K562 (cell line): Measurements from ENCODE around the gene PGAP2. TPM values are rescaled to one million over a fixed set of nuclear protein-coding genes. Genes with fewer than 3 reads are reported as not detected.

Experiments
- ATAC-seq: fragments of 200-7000 bp; cut with Tn5 transposase; 3 replicates; pipeline ENCODE4 v1.9.1; 2020; ENCODE audit warnings: moderate library complexity
- BruUV-seq: library from RNA; stranded (reverse); fragments of 400-500 nt; replicated peaks from 2 replicates; lab custom pipeline; 2021; lab: Mats Ljungman, UMichigan
- CTCF ChIA-PET: fragments of 300-600 bp; formaldehyde crosslinking; extraction: SDS; loops from one replicate; lab custom pipeline; 2021; ENCODE audit warnings: low intra/inter-chr PET ratio; lab: Yijun Ruan, JAX
- POLR2A ChIA-PET: fragments of 300-600, 350-650 bp; sonication (Branson Sonifier 250); formaldehyde crosslinking; extraction: SDS; loops from one replicate; lab custom pipeline; 2021; ENCODE audit warnings: antibody characterized with exemption, inconsistent platforms; lab: Yijun Ruan, JAX
- DNase-seq, 4 experiments: peaks; one replicate each; pipeline versions ENCODE4 v3.0.0 to v3.0.0-alpha.2; 2011 to 2018; ENCODE audit warnings: low spot score in 3 of 4, mixed read lengths in 3 of 4; ENCODE audit errors: extremely low read depth in 1 of 4
- FAIRE-seq: peaks from 2 replicates; lab custom pipeline; 2011; peaks lifted over from hg19 to GRCh38; lab: Jason Lieb, UNC
- H2AFZ ChIP-seq: 2 replicates; pipeline ENCODE4 v1.6.0; 2011; ENCODE audit warnings: low read depth, low read length, control low read depth, inconsistent platforms
- H3K27ac ChIP-seq: fragments of 200-600 bp; 3 replicates; pipeline ENCODE4 v1.8.0; 2011; ENCODE audit warnings: low read depth, mild to moderate bottlenecking, control low read depth, inconsistent platforms, low read length, moderate library complexity, mixed read lengths; ENCODE audit errors: extremely low read depth
- H3K27me3 ChIP-seq, 2 experiments: fragments of 300-600 bp in 1 of 2; 2 replicates in 1 of 2; 3 replicates in 1 of 2; pipeline versions ENCODE4 v1.6.0 to v1.8.0; 2011; ENCODE audit warnings: inconsistent platforms in 2 of 2, low read length in 2 of 2, mild to moderate bottlenecking in 1 of 2, mixed read lengths in 1 of 2, moderate library complexity in 1 of 2; ENCODE audit not compliant: control insufficient read depth in 2 of 2, insufficient read depth in 2 of 2
- H3K36me3 ChIP-seq: fragments of 300-600 bp; 3 replicates; pipeline ENCODE4 v1.8.0; 2011; ENCODE audit warnings: mild to moderate bottlenecking, low read length, inconsistent platforms; ENCODE audit not compliant: control insufficient read depth, insufficient read depth
- H3K4me1 ChIP-seq, 2 experiments: fragments of 200-600 bp in 1 of 2; replicated peaks in 1 of 2; 2 replicates in 1 of 2; 3 replicates in 1 of 2; pipeline versions ENCODE4 v1.5.1 to v1.8.0; 2011; ENCODE audit warnings: inconsistent platforms in 2 of 2, low read length in 2 of 2, mild to moderate bottlenecking in 1 of 2, mixed read lengths in 1 of 2, moderate library complexity in 1 of 2; ENCODE audit not compliant: control insufficient read depth in 2 of 2, insufficient read depth in 2 of 2
- H3K4me2 ChIP-seq: 2 replicates; pipeline ENCODE4 v1.6.1; 2011; ENCODE audit warnings: low read length, control low read depth, inconsistent platforms, mixed read lengths; ENCODE audit not compliant: insufficient read depth
- H3K4me3 ChIP-seq: fragments of 200-600 bp; sonication (generic), shearing (Covaris generic); 2 replicates; pipeline ENCODE4 v1.5.1; 2016; ENCODE audit warnings: control low read depth, inconsistent platforms
- H3K79me2 ChIP-seq: fragments of 200-600 bp; 3 replicates; pipeline ENCODE4 v1.8.0; 2011; ENCODE audit warnings: low read length, inconsistent platforms; ENCODE audit not compliant: control insufficient read depth, insufficient read depth
- H3K9ac ChIP-seq, 2 experiments: 2 replicates each; pipeline versions ENCODE4 v1.6.0 to v1.6.1; 2011; ENCODE audit warnings: low read depth in 2 of 2, low read length in 2 of 2, control low read depth in 1 of 2, inconsistent platforms in 1 of 2, mild to moderate bottlenecking in 1 of 2, mixed read lengths in 1 of 2; ENCODE audit not compliant: insufficient read depth in 1 of 2
- H3K9me1 ChIP-seq: one replicate; pipeline ENCODE4 v1.6.0; 2011; ENCODE audit warnings: inconsistent platforms, mild to moderate bottlenecking, low read length, moderate library complexity; ENCODE audit not compliant: control insufficient read depth, insufficient read depth
- H3K9me3 ChIP-seq: replicated peaks from 2 replicates; pipeline ENCODE4 v1.5.1; 2011; ENCODE audit warnings: low read depth, low read length, inconsistent platforms; ENCODE audit not compliant: control insufficient read depth, insufficient read depth
- H4K20me1 ChIP-seq: replicated peaks from 2 replicates; pipeline ENCODE4 v1.6.1; 2011; ENCODE audit warnings: low read length, inconsistent platforms, mixed read lengths; ENCODE audit not compliant: control insufficient read depth, insufficient read depth
- ADNP ChIP-seq: fragments of 200-800 bp; sonication (Bioruptor generic); IDR thresholded peaks from 2 replicates; pipeline ENCODE4 v1.6.1; 2016; ENCODE audit warnings: missing genetic modification characterization, missing compliant biosample characterization
- ARID1B ChIP-seq: fragments of 450-650 bp; IDR thresholded peaks from 2 replicates; pipeline ENCODE4 v1.6.1; 2016; ENCODE audit warnings: antibody characterized with exemption, mild to moderate bottlenecking, inconsistent platforms
- CAMTA2 ChIP-seq: fragments of 250-450 bp; sonication (Bioruptor Pico); conservative IDR thresholded peaks from 2 replicates; pipeline ENCODE4 v1.5.1; 2022
- EHMT2 ChIP-seq: fragments of 450-650 bp; IDR thresholded peaks from 2 replicates; pipeline ENCODE4 v1.6.1; 2018; ENCODE audit warnings: antibody characterized with exemption
- FOSL1 ChIP-seq: fragments of 200-800 bp; sonication (Bioruptor generic); conservative IDR thresholded peaks from 2 replicates; pipeline ENCODE4 v1.6.1; 2016; ENCODE audit warnings: missing genetic modification characterization, missing compliant biosample characterization
- GABPA ChIP-seq: fragments of 200-800 bp; sonication (Bioruptor generic); conservative IDR thresholded peaks from 2 replicates; pipeline ENCODE4 v1.6.1; 2016; ENCODE audit warnings: low read depth, missing genetic modification characterization, missing compliant biosample characterization
- ILF3 ChIP-seq: fragments of 450-650 bp; IDR thresholded peaks from 2 replicates; pipeline ENCODE4 v1.6.1; 2018; ENCODE audit warnings: antibody characterized with exemption, mild to moderate bottlenecking, moderate library complexity, borderline replicate concordance
- MCM2 ChIP-seq: fragments of 450-650 bp; IDR thresholded peaks from 2 replicates; pipeline ENCODE4 v1.6.1; 2017; ENCODE audit warnings: low read depth, mild to moderate bottlenecking
- MTF1 ChIP-seq: fragments of 250-450 bp; sonication (Bioruptor Pico); IDR thresholded peaks from 2 replicates; pipeline ENCODE4 v1.9.0; 2021; ENCODE audit warnings: moderate library complexity, mild to moderate bottlenecking, inconsistent platforms, borderline replicate concordance
- NFXL1 ChIP-seq: fragments of 450-650 bp; formaldehyde crosslinking; IDR thresholded peaks from 2 replicates; pipeline ENCODE4 v1.4.0; 2021; ENCODE audit warnings: mild to moderate bottlenecking
- TCF3 ChIP-seq: sonication (generic); formaldehyde crosslinking; IDR thresholded peaks from 2 replicates; pipeline ENCODE4 v1.4.0; 2020; ENCODE audit warnings: mild to moderate bottlenecking, missing genetic modification reagents
- THRAP3 ChIP-seq: fragments of 450-650 bp; IDR thresholded peaks from 2 replicates; pipeline ENCODE4 v1.6.1; 2016; ENCODE audit warnings: mild to moderate bottlenecking, inconsistent platforms, borderline replicate concordance
- YY1 ChIP-seq, 3 experiments: IDR thresholded peaks; 2 replicates each; pipeline ENCODE4 v1.6.1; 2011; ENCODE audit warnings: low read length in 2 of 3, mild to moderate bottlenecking in 2 of 3, moderate library complexity in 2 of 3, borderline replicate concordance in 1 of 3, control low read depth in 1 of 3, low read depth in 1 of 3; ENCODE audit not compliant: insufficient read depth in 3 of 3, insufficient replicate concordance in 2 of 3, control insufficient read depth in 1 of 3, insufficient read length in 1 of 3; ENCODE audit errors: extremely low read depth in 1 of 3
- ZNF140 ChIP-seq: fragments of 250-450 bp; sonication (Bioruptor Pico); IDR thresholded peaks from 2 replicates; pipeline ENCODE4 v1.8.0; 2021; ENCODE audit warnings: moderate library complexity, mild to moderate bottlenecking, inconsistent platforms
- ZNF395 ChIP-seq: fragments of 200-800 bp; sonication (Bioruptor generic); IDR thresholded peaks from 2 replicates; pipeline ENCODE4 v1.6.1; 2017; ENCODE audit warnings: missing genetic modification characterization, missing compliant biosample characterization
- ZNF589 ChIP-seq: fragments of 200-800 bp; sonication (Bioruptor generic); IDR thresholded peaks from 2 replicates; pipeline ENCODE4 v1.6.1; 2016; ENCODE audit warnings: low read depth, missing genetic modification characterization, missing compliant biosample characterization
- ZNF717 ChIP-seq: fragments of 250-450 bp; sonication (Bioruptor Pico); IDR thresholded peaks from 2 replicates; pipeline ENCODE4 v1.5.0; 2021
- WGBS: fragments of 100-300 bp; shearing (Covaris generic); methylation state at CpG from one replicate; pipeline ENCODE4 v1.1.6; 2016; ENCODE audit warnings: low coverage, mixed read lengths; ENCODE audit not compliant: insufficient coverage; ENCODE audit errors: missing lambda C conversion rate; 5-methylcytosine and 5-hydroxymethylcytosine counted together
- in situ Hi-C: fragments of 300-500 bp; cut with MboI; formaldehyde crosslinking; loops from 4 replicates; pipeline ENCODE4 v1.15.0; 2018; ENCODE audit warnings: inconsistent platforms, mixed read lengths
- intact Hi-C: fragments of 100-400 bp; cut with micrococcal nuclease; formaldehyde crosslinking; loops from 2 replicates; pipeline ENCODE4 v1.14.2; 2022
- polyA plus RNA-seq, 8 experiments: library from polyadenylated mRNA; depleted of rRNA in 4 of 8; stranded (reverse) in 5 of 8; unstranded in 3 of 8; fragments of >200 nt; fragmentation: Nextera tagmentation in 2 of 8; fragmentation: Illumina TruSeq in 1 of 8; extraction: Ambion mirVana in 2 of 8; extraction: Trizol in 1 of 8; gene quantifications; 2 replicates each; pipeline versions ENCODE4 v1.2.1 to v1.2.3, GENCODE V29; 2011 to 2014; ENCODE audit warnings: inconsistent platforms in 1 of 8, missing spikeins in 1 of 8
- total RNA-seq, 7 experiments: library from RNA; depleted of rRNA in 6 of 7; stranded (reverse); fragments of >200 nt in 6 of 7; fragmentation: Illumina TruSeq in 2 of 7; extraction: Trizol in 2 of 7; gene quantifications; 2 replicates each; pipeline versions ENCODE4 v1.2.1 to v1.2.3, GENCODE V29; 2011 to 2021; ENCODE audit warnings: low replicate concordance in 1 of 7
- TF ChIP-seq, protein P1 (sequence below): fragments of 250-450 bp; sonication (Bioruptor Pico); IDR thresholded peaks from 2 replicates; pipeline ENCODE4 v1.8.0; 2022; ENCODE audit warnings: moderate library complexity, mild to moderate bottlenecking, inconsistent platforms
- TF ChIP-seq, protein P2 (sequence below): fragments of 450-650 bp; formaldehyde crosslinking; IDR thresholded peaks from 2 replicates; pipeline ENCODE4 v1.4.0; 2020; ENCODE audit warnings: mild to moderate bottlenecking, moderate library complexity

Gene PGAP2
- total and polyA plus RNA-seq, 9 of the 15 experiments (the other 6 are each of a cell fraction or from before 2014, with no cell fraction given): 17.9 to 47.2 (median 33.7) TPM

- in situ Hi-C loops: no loop called here
- 0 out of 2 replicates have a peak, but pooled peaks have one; percentile 34 for TF ChIP-seq ARID1B
- no peak for TF ChIP-seq MTF1 (CRISPR knock-in tag)
- TF ChIP-seq ILF3: no peak
- peak in 1 of 3 experiments; percentile 16 for TF ChIP-seq YY1 (IDR thresholded peaks at IDR 0.05; ENCODE audit: borderline replicate concordance in 1 of 3, control insufficient read depth in 1 of 3, extremely low read depth in 1 of 3, insufficient read depth in 3 of 3, insufficient read length in 1 of 3, insufficient replicate concordance in 2 of 3, low read depth in 1 of 3, low read length in 2 of 3)
- TF ChIP-seq FOSL1 (tag): peak; percentile 63
- TF ChIP-seq NFXL1: no peak
- TF ChIP-seq CAMTA2 (CRISPR knock-in tag): no peak
- TF ChIP-seq ZNF140 (CRISPR knock-in tag): no peak
- no peak for TF ChIP-seq EHMT2
- TF ChIP-seq TCF3 (CRISPR knock-in tag): no peak
- TF ChIP-seq, protein P1, sequence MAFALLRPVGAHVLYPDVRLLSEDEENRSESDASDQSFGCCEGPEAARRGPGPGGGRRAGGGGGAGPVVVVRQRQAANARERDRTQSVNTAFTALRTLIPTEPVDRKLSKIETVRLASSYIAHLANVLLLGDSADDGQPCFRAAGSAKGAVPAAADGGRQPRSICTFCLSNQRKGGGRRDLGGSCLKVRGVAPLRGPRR (CRISPR knock-in tag): no peak
- no peak for TF ChIP-seq GABPA (tag)
- TF ChIP-seq MCM2: no peak
- peak; percentile 80 for TF ChIP-seq ZNF589 (CRISPR knock-in tag)
- no peak for TF ChIP-seq THRAP3
- TF ChIP-seq, protein P2, sequence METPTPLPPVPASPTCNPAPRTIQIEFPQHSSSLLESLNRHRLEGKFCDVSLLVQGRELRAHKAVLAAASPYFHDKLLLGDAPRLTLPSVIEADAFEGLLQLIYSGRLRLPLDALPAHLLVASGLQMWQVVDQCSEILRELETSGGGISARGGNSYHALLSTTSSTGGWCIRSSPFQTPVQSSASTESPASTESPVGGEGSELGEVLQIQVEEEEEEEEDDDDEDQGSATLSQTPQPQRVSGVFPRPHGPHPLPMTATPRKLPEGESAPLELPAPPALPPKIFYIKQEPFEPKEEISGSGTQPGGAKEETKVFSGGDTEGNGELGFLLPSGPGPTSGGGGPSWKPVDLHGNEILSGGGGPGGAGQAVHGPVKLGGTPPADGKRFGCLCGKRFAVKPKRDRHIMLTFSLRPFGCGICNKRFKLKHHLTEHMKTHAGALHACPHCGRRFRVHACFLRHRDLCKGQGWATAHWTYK: no peak
- TF ChIP-seq ZNF717: no peak
- no peak for TF ChIP-seq ZNF395 (CRISPR knock-in tag)
- TF ChIP-seq ADNP (tag): 0 out of 2 replicates have a peak, but pooled peaks have one; percentile 19
Observed at GRCh38 chr11:3853545-3853842, 45.1 kb downstream of the PGAP2 start.

More at GRCh38 chr11:3853545-3853842, 45.1 kb downstream of the PGAP2 start:
- Histone ChIP-seq H3K9ac (no peak overlapping the region), H3K36me3 (no peaks in the 10 kb centered on the region), H3K79me2 (peaks cover 30% of the 10 kb centered on the region), H3K4me1 (peaks cover 30 to 36% of the 10 kb centered on the region in 2 experiments), H3K27me3 (no peaks in the 10 kb centered on the region), H3K9me3 (no peaks in the 10 kb centered on the region), H2AFZ (peak overlapping the region; percentile 95; the same call in 1 of the 2 replicates), H3K4me2 (no peak overlapping the region), H3K9me1 (no peaks in the 10 kb centered on the region), H3K4me3 (no peak overlapping the region), H3K27ac (peak overlapping the region; percentile 86; the same call in 2 of the 3 replicates), H4K20me1 (no peaks in the 10 kb centered on the region)
- FAIRE-seq (peak; percentile 66), ATAC-seq (no peak), DNase-seq (peak in 1 of 4 experiments; percentile 65)
- 47% methylated on average over 1 of the region's 1 CpG for WGBS
- no TSS peak for BruUV-seq
- ChIA-PET POLR2A (interaction anchor here (0.9 to 2.4 kb wide), 3 partner anchors 10 to 37 kb away, joined by 3 to 12 read pairs (median 4); no protein-coding TSS in a partner anchor), CTCF (no interaction called here)
- intact Hi-C loops: no loop called here
